ENCODE data around the gene ARL2BP.

DNA sequence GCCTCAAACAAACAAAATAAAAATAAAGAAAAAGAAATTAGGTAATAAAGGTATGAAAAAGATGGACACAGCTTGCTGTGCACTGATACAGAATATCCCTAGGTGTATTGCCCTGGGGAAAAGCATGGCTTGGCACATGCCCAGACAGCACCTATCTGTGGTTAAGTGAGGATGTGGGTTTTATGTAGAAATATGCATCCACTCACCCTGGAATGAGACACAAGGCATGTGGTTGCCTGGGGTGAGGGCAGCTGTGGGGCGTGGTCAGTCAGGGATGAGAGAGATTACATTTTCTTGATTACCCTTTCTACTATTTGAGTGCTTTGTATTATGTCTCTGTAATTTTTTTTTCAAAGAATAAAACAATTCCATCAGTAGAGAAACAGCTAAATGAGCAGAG is 32.5 kb downstream of the ARL2BP start:
- TF ChIP-seq, protein P1, sequence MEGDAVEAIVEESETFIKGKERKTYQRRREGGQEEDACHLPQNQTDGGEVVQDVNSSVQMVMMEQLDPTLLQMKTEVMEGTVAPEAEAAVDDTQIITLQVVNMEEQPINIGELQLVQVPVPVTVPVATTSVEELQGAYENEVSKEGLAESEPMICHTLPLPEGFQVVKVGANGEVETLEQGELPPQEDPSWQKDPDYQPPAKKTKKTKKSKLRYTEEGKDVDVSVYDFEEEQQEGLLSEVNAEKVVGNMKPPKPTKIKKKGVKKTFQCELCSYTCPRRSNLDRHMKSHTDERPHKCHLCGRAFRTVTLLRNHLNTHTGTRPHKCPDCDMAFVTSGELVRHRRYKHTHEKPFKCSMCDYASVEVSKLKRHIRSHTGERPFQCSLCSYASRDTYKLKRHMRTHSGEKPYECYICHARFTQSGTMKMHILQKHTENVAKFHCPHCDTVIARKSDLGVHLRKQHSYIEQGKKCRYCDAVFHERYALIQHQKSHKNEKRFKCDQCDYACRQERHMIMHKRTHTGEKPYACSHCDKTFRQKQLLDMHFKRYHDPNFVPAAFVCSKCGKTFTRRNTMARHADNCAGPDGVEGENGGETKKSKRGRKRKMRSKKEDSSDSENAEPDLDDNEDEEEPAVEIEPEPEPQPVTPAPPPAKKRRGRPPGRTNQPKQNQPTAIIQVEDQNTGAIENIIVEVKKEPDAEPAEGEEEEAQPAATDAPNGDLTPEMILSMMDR (IDR thresholded peaks at IDR 0.05) = no peak
- no peak for TF ChIP-seq POLR2A (IDR thresholded peaks at IDR 0.05)
- no peak for TF ChIP-seq EP300 (IDR thresholded peaks at IDR 0.05; ENCODE audit: low read depth)
- TF ChIP-seq POLR2AphosphoS5 (IDR thresholded peaks at IDR 0.05) = no peak
